HT1080 (cell line): ENCODE data around the gene RTN4R. TPM values are rescaled to one million over a fixed set of nuclear protein-coding genes. Genes with fewer than 3 reads are reported as not detected.

Source experiments
- DNase-seq: peaks from one replicate; pipeline ENCODE4 v3.0.0-alpha.2; 2015; ENCODE audit warnings: low read depth
- total RNA-seq: library from RNA; depleted of rRNA; stranded (reverse); fragments of >200 nt; shearing (Covaris generic); gene quantifications from 2 replicates; pipeline ENCODE4 v1.2.3, GENCODE V29; 2014

RTN4R gene
- total RNA-seq, 1 experiment from 2014 or later, result 4.9 TPM

DNA sequence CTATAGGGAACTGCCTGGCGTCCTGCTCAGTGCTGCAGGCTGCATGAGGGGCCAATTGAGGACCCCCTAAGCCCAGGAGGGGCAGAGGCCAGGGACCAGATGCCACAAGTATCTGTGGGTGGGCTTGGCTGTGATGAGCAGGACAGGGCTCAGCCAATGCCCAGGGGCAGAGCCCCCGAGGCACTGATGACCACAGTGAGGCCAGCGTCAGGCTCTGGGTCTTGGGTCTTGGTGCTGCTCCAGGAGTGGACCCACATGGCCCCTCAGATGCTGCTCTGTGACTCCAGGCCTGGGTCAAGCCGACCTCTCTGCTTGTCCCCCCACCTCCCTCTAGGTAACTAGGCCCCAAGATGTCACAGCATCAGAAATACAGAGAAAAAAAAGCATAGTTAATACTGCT is 50.6 kb downstream of the RTN4R start:
- no peak for DNase-seq

GRCh38 chr22:20216863-20217499 is 51.1 kb downstream of the RTN4R start:
- DNase-seq, result no peak

GRCh38 chr22:20215742-20216141 is 52.4 kb downstream of the RTN4R start:
- no peak for DNase-seq

DNA sequence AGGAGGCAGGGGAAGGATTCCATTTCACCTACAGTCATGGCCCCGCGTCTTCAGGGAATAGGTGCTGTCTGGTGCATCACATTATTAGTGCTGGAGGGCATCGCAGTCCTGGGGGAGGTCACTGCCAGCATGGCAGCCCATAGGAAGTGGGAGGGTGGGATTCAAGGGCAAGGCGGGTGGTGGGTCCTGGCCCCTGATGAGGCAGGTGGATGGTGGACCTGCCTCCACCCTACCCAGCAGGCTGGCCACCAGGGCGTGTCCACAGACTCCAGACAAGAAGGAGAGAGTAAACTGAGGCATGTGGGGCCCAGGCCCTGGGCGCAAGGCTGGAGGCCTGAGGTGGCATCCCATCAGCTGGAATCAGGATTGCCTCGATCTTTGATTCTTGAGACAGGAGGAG is 53.3 kb downstream of the RTN4R start:
- no peak for DNase-seq

GRCh38 chr22:20213833-20214708 is 54.0 kb downstream of the RTN4R start:
- DNase-seq, result no peak

- no peak for DNase-seq
These were observed 55.1 kb downstream of the RTN4R start for GRCh38 chr22:20212754-20213699.

DNA sequence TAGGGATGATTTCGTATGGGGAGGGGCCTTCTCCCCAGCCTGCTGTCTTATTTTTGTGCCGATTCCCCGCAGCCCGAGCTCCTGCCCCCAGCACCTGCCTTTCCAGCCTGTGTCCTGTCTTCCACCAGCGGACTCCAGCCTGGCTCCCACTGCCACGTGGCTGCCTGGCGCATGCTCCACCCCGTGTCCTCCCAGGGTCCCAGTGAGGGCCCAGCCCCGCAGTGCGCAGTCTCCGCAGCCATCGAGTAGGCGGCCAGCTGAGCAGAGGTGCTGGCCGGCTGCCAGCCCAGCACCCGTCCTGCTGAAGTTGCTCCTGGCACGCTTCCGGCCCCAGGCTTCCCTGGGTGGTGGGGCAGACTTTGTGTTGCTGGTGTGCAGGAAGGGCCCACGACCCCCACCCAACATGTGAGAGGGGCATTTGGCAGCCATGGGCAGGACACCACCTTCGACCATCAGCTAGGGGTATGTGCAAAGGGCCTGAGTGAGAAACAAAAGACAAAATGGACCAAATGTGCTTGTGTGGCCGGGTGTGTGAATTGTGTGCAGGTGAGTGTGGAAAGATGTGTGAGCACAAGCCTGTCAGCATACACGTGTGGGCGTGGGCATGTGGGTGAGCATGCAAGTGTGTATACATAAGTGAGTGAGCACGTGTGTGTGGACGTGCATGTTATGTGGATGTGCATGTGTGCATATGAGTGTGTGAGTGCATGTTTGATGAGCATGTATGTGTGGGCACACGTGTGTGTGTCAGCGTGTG is 55.9 kb downstream of the RTN4R start:
- DNase-seq, result no peak

DNA sequence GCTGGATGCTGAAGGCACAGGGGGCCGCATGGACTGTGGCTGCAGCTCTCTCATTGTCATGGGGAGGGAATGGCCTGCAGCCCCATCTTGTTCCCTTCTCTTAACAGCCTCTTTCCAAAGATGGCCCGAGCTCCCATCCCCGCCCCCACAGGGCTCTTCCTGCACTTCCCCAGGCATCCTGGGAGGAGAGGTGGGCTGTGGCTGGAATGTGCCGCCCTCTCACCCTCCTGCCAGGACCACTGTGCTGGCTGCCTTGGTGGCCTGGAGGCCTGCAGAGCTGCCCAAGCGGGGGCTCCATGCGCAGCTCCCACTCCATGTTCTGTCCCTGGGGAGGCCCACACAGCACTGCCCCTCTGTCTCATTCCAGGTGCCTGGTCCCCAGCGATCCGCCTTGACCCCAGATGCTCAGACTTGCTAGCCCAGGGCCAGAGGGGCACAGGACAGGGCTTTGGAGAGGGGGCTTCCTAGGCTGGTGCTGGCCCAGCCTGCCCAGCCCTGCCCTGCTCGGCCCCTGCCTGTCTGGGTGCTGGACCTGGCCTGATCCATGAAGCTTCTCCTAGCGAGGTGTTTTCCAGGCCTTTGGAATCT is 56.6 kb downstream of the RTN4R start:
- no peak for DNase-seq

- DNase-seq, result no peak
These were observed 57.6 kb downstream of the RTN4R start for GRCh38 chr22:20210473-20211059.

DNA sequence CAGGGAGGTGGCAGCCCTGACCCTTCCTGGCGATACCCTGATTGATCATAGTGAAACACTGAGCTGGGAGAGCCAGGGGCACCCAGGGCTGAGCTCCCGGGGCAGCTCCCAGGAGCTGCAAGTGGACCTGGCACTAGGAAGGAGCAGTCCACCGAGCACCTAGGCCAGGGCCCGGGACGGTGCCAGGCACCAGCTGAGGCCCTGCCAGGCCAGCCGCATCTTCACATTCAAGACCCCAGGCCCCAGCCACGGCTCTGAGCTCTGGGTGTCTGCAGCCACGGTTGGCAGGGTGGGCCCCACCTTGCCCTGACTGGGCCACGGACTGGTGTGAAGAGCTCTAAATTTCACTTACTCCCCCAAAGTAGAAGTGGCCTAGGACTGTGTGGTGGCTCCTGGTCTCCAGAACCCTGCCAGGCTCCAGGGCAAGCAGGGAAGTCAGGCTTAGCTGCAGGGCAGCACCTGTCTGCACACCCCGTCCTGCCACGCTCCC is 58.3 kb downstream of the RTN4R start:
- no peak for DNase-seq

GRCh38 chr22:20208713-20209310 is 59.3 kb downstream of the RTN4R start:
- no peak for DNase-seq

DNA sequence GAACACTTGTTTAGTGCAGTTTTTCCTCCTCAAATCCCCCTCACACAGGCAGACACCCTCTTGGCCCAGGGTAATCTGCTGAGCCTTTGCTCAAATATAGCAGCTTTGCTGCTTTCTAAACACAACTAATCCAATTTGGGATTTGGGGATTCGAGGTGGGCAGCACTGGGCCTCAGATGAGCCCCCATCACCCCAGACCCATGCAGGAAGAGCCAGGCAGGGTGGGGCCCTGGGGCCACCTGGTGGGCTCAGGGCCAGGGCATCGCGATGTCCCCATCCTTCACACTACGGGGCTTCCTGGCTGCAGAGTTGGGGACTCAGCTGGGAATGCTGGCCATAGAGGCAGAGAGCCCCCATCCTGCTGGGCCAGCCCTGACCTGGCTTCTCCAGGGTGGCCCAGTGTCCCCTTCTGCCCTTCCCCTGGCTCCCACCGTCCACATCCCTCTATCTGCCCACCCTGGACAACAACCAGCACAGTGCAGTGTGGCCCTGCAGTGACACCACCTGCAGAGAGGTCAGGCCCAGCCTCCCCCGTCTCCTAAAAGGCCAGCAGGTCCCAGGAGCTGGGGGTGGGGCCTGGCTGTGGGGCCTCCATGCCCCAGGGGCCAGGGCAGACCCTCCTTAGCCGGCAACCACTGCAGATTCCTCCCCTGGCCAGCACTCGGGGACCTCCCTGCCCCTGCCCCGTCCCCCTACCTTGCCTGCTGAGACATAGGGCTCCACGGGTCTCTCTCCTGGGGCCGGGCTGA is 60.7 kb downstream of the RTN4R start:
- no peak for DNase-seq

DNA sequence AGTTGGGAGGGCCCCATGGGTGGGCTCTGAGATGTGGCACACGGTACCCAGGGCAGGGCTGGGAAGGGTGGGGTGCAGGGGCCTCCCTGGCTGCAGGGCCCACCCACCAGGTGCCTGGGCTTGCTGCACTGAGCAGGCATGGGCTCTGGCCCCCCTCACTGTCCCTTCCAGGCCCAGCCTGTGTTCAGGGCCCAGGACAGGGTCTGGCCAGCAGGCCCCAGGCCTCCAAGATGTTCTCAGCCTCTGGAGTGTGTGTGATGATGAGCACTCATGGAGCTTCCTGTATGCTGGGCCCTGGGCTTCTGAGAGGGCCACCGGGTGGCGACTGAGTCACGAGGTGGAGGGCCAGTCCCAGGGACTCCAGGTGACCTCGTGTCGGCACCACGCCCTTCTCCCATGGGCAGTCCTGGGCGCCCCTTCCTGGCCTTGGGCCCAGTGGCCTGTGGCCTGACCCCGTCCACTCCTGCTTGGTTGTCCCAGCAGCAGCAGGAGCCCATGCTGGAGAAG is 61.4 kb downstream of the RTN4R start:
- peak; percentile 43 for DNase-seq

DNA sequence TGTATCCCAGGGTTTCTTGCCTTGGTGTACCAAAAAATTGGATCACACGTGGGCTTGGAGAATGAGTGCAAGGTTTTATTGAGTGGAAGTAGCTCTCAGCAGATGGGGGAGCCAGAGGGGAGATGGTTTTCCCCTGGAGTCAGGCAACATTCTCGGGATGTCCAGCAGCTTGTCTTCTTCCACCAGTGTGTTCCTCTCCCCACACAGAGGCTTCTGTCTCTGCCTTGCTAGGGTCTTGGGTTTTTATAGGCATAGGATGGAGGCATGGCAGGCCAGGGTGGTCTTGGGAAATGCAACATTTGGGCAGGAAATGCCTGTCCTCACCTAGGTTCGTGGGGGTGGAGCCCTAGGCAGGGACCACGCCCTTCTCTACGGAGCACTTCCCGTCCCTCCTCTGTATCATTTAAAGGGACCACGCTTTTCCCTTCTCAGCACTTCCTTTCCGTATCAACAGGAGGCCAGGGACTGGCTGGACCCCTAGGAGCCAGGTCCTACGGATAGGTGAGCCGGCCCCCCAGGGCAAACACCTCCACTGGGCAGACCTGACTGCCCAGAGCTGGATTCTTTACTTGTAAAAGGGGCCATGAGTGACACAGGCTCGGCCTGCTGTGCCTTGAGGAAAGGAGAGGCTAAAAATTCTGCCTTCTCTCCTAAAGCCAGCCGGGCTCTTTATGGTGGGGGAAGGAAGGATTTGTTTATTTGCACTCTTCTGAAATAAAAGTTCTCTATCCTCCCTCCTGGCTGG is 62.0 kb downstream of the RTN4R start:
- DNase-seq, result peak; percentile 76

GRCh38 chr22:20205464-20205963 is 62.6 kb downstream of the RTN4R start:
- no peak for DNase-seq

DNA sequence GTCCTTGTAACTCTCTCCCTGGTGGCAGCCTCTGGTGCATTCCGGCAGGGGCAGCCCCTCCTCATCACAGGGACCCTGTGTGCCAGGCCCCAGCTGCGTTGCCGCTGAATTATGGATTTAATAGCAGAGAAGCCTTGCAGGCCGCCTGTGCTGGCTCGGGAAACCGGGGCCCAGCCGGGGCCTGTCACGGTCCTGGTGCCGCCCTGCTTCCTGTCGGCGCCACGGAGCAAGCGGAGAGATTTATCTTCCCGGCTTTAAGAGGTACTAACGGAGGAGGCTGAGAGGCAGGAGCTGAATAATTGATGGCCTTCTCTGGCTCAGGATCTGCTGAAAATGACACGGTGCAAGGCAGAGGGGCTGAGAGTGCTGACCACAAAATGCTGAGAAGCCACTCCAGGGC is 63.3 kb downstream of the RTN4R start:
- no peak for DNase-seq

- no peak for DNase-seq
These were observed 63.8 kb downstream of the RTN4R start for GRCh38 chr22:20204311-20204710.
